Gastrocnemius medialis (tissue), 4 donors: ENCODE measurements around the gene NUP153. TPM values are rescaled to one million over a fixed set of nuclear protein-coding genes. Genes with fewer than 3 reads are reported as not detected.
"Not testable (repeated sequence)": the region's sequence is repeated elsewhere in the genome, so short reads cannot be mapped to it uniquely, and the experiment has no call there.

Experiments
- ATAC-seq, 2 donors: fragments of 150-250 bp; one replicate each; pipeline ENCODE4 v1.9.1; 2016
- DNase-seq, 2 donors: peaks; one replicate each; pipeline ENCODE4 v3.0.0-alpha.2; 2019
- H3K27ac ChIP-seq, 4 donors: fragments of 200-600 bp; sonication (generic); 1 replicate in 1 of 4; 2 replicates in 3 of 4; pipeline ENCODE4 v1.5.1; 2016 to 2018; ENCODE audit warnings: mild to moderate bottlenecking in 2 of 4, moderate library complexity in 1 of 4
- H3K27me3 ChIP-seq, 3 donors: fragments of 200-600 bp; sonication (generic) in 2 of 3; 1 replicate in 1 of 3; 2 replicates in 2 of 3; pipeline versions ENCODE4 v1.5.1 to v1.6.0; 2016 to 2019; ENCODE audit warnings: mild to moderate bottlenecking in 1 of 3, moderate library complexity in 1 of 3
- H3K36me3 ChIP-seq, 2 donors: fragments of 200-600 bp; sonication (generic) in 1 of 2; one replicate each; pipeline ENCODE4 v1.5.1; 2017 to 2018
- H3K4me1 ChIP-seq, 2 donors: fragments of 200-600 bp; sonication (generic) in 1 of 2; one replicate each; pipeline ENCODE4 v1.5.1; 2016 to 2017; ENCODE audit warnings: mild to moderate bottlenecking in 2 of 2
- H3K4me3 ChIP-seq, 4 donors: fragments of 200-600 bp; sonication (generic) in 3 of 4; 1 replicate in 1 of 4; 2 replicates in 3 of 4; pipeline ENCODE4 v1.5.1; 2016 to 2019; ENCODE audit warnings: mild to moderate bottlenecking in 2 of 4
- H3K9me3 ChIP-seq, 3 donors: fragments of 200-600 bp; sonication (generic) in 2 of 3; 1 replicate in 1 of 3; 2 replicates in 2 of 3; pipeline ENCODE4 v1.5.1; 2016 to 2019
- POLR2A ChIP-seq, 2 donors: fragments of 450-650 bp; IDR thresholded peaks; one replicate each; pipeline ENCODE4 v1.6.1; 2017; ENCODE audit warnings: antibody characterized with exemption in 2 of 2, mild to moderate bottlenecking in 2 of 2, moderate library complexity in 2 of 2
- in situ Hi-C, 4 donors: fragments of 200-750 bp; cut with MboI; loops; one replicate each; pipeline versions ENCODE4 v1.15.0 to v1.8.0; 2017; ENCODE audit warnings: low sequenced_read_pairs in 4 of 4
- intact Hi-C: fragments of 100-400 bp; cut with DNase I; formaldehyde crosslinking; loops from one replicate; pipeline ENCODE4 v1.15.1; 2023; ENCODE audit warnings: low total_unique reads
- total RNA-seq, 4 donors: library from RNA; depleted of rRNA; stranded (reverse); fragments of >200 nt; gene quantifications; one replicate each; pipeline versions ENCODE4 v1.1.0 to v1.2.3, GENCODE V29; 2016
- TF ChIP-seq, protein P1 (sequence below), 5 experiments: fragments of 450-650 bp in 3 of 5; fragments of 200-600 bp in 2 of 5; sonication (generic) in 2 of 5; IDR thresholded peaks in 4 of 5; conservative IDR thresholded peaks in 1 of 5; 1 replicate in 4 of 5; 2 replicates in 1 of 5; pipeline ENCODE4 v1.5.1; 2016 to 2019; ENCODE audit warnings: antibody characterized with exemption in 5 of 5, mild to moderate bottlenecking in 3 of 5, moderate library complexity in 3 of 5

Gene NUP153
- total RNA-seq, 4 donors from 2014 or later, result 29.7 to 44.2 (median 37.9) TPM

DNA sequence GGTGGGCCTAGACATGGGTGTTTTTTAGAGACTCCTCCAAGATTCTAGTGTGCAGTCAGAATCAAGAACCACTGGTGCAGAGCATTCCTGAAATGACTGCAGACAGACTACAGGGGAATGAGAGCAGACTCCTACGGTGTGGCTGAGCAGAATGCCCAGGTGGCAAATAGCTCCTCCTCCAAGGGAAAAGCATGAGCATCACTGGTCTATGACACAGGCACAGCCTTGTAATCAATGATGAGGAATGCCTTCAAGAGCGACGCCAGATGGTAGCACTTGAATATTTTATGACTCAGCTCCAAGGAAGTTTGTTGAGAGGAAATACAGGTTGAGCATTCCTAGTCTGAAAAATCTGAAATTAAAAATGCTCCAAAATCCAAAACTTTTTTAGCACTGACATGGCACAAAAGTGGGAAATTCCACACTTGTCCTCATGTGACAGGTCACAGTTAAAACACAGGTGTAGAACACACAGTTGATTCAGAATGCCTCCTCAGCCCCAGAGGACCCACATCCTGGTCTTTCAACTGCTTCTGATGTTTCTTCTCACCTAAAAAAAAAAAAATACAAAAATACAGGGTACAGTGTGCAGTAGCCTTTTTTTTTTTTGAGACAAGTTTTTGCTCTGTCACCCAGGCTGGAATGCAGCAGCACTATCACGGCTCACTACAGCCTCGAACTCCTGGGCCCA, 117.2 kb downstream of the NUP153 start:
- Histone ChIP-seq H3K27ac (no peak overlapping the region), H3K27me3 (no peaks in the 10 kb centered on the region), H3K4me3 (no peak overlapping the region), H3K4me1 (no peaks in the 10 kb centered on the region), H3K36me3 (no peaks in the 10 kb centered on the region), H3K9me3 (no peaks in the 10 kb centered on the region)
- DNase-seq (no peak), ATAC-seq (no peak)
- intact Hi-C loops, result loop anchor here (10.0 kb wide), 1 partner anchor 315 kb away; no protein-coding TSS in a partner anchor
- TF ChIP-seq, protein P1, sequence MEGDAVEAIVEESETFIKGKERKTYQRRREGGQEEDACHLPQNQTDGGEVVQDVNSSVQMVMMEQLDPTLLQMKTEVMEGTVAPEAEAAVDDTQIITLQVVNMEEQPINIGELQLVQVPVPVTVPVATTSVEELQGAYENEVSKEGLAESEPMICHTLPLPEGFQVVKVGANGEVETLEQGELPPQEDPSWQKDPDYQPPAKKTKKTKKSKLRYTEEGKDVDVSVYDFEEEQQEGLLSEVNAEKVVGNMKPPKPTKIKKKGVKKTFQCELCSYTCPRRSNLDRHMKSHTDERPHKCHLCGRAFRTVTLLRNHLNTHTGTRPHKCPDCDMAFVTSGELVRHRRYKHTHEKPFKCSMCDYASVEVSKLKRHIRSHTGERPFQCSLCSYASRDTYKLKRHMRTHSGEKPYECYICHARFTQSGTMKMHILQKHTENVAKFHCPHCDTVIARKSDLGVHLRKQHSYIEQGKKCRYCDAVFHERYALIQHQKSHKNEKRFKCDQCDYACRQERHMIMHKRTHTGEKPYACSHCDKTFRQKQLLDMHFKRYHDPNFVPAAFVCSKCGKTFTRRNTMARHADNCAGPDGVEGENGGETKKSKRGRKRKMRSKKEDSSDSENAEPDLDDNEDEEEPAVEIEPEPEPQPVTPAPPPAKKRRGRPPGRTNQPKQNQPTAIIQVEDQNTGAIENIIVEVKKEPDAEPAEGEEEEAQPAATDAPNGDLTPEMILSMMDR (IDR thresholded peaks at IDR 0.05 in 4 of 5, conservative IDR thresholded peaks at IDR 0.05 in 1 of 5), result no peak
- TF ChIP-seq POLR2A (IDR thresholded peaks at IDR 0.05), result no peak
- in situ Hi-C loops, result loop anchor here in 2 of 4 donors (10.0 kb wide), 1 partner anchor 215 kb away; no protein-coding TSS in a partner anchor

DNA sequence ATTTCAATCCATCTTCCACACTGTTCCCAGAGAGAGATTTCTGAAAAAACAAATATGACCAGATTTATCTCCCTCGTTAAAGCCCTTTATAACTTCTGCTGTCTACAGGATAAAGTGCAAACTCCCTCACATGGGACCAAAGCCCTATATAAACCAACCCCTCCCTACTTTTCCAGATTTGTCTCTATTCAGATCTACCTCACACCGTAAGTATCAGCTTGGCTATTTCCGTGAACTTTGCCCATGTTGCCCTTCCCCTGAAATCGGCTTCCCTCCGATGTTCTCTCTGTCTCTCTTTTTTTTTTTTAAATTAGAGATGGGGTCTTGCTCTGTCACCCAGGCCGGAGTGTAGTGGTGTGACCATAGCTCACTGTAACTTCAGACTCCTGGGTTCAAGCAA, 118.7 kb downstream of the NUP153 start:
- no peak for DNase-seq
- H3K4me1 ChIP-seq, result peaks cover 7 to 8% of the 10 kb centered on the region in 2 donors
- TF ChIP-seq, protein P1 (IDR thresholded peaks at IDR 0.05 in 4 of 5, conservative IDR thresholded peaks at IDR 0.05 in 1 of 5), result no peak
- TF ChIP-seq POLR2A (IDR thresholded peaks at IDR 0.05), result no peak
- in situ Hi-C loops, result loop anchor here in 1 of 4 donors (10.0 kb wide), 1 partner anchor 217 kb away; no protein-coding TSS in a partner anchor
- H3K27me3 ChIP-seq, result no peaks in the 10 kb centered on the region
- H3K9me3 ChIP-seq, result no peaks in the 10 kb centered on the region
- ATAC-seq, result no peak
- H3K27ac ChIP-seq, result no peak overlapping the region
- no peak overlapping the region for H3K4me3 ChIP-seq
- no peaks in the 10 kb centered on the region for H3K36me3 ChIP-seq
- intact Hi-C loops, result loop anchor here (10.0 kb wide), 1 partner anchor 313 kb away; no protein-coding TSS in a partner anchor

DNA sequence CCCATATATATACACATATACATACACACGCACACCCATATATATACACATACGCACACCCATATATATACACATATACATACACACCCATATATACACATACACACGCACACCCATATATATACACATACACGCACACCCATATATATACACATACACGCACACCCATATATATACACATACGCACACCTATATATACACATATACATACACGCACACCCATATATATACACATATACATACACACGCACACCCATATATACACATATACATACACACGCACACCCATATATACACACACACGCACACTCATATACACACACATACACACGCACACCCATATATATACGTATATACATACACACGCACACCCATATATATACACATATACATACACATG, 120.1 kb downstream of the NUP153 start:
- intact Hi-C loops, result loop anchor here (10.0 kb wide), 1 partner anchor 312 kb away; no protein-coding TSS in a partner anchor
- in situ Hi-C loops, result loop anchor here in 1 of 4 donors (10.0 kb wide), 1 partner anchor 218 kb away; no protein-coding TSS in a partner anchor
- ATAC-seq, H3K27ac ChIP-seq, H3K4me3 ChIP-seq, H3K4me1 ChIP-seq, H3K27me3 ChIP-seq, H3K9me3 ChIP-seq, H3K36me3 ChIP-seq, DNase-seq: not testable (repeated sequence)

DNA sequence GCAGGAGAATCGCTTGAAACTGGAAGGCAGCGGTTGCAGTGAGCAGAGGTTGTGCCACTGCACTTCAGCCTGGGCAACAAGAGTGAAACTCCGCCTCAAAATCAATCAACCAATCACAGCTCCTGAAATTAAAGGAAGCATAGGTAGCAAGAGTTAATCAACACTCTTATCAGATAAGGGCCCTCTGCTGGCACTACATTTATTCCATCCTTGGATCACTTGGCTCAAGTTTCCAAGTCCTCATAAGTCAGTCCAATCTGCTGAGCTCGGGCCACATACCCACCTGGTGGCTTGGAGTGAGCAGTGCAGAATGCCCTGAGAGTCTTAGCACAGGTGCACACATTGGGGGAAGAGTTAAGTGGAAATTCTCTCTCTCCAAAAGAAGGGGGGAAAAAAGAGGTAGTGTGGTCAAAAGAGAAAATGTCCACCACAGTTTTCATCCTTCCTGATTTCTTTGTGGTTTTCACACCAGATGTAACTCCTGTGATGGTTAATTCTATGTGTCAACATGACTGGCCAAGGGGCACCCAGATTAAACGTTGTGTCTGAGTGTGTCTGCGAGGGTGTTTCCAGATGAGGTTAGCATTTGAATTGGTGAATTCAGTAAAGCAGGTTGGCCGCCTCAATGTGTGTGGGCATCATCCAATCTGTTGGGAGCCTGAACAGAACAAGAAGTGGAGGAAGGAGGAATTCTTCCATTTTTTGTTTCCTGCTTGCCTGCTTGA, 120.8 kb downstream of the NUP153 start:
- no peak for TF ChIP-seq POLR2A (IDR thresholded peaks at IDR 0.05)
- TF ChIP-seq, protein P1 (IDR thresholded peaks at IDR 0.05 in 4 of 5, conservative IDR thresholded peaks at IDR 0.05 in 1 of 5), result no peak
- DNase-seq (no peak), ATAC-seq (no peak)
- in situ Hi-C loops (loop anchor here in 1 of 4 donors (10.0 kb wide), 1 partner anchor 219 kb away; no protein-coding TSS in a partner anchor), intact Hi-C loops (loop anchor here (10.0 kb wide), 1 partner anchor 311 kb away; no protein-coding TSS in a partner anchor)
- no peaks in the 10 kb centered on the region for H3K9me3 ChIP-seq
- H3K4me1 ChIP-seq, result peaks cover 7 to 8% of the 10 kb centered on the region in 2 donors
- H3K4me3 ChIP-seq, result no peak overlapping the region
- no peaks in the 10 kb centered on the region for H3K27me3 ChIP-seq
- H3K36me3 ChIP-seq, result no peaks in the 10 kb centered on the region
- no peak overlapping the region for H3K27ac ChIP-seq
